Epithelial cell of proximal tubule (primary cell): Measurements from ENCODE around the gene C16orf92. TPM values are rescaled to one million over a fixed set of nuclear protein-coding genes. Genes with fewer than 3 reads are reported as not detected.

Source experiments
- DNase-seq: peaks from one replicate; pipeline ENCODE4 v3.0.0-alpha.2; 2011; ENCODE audit warnings: low read depth
- H3K4me3 ChIP-seq: 2 replicates; pipeline ENCODE4 v1.5.1; 2011; ENCODE audit warnings: low read depth, mild to moderate bottlenecking, low read length
- total RNA-seq: library from RNA; depleted of rRNA; stranded (reverse); fragments of >200 nt; gene quantifications from 2 replicates; pipeline ENCODE4 v1.2.3, GENCODE V29; 2015
- TF ChIP-seq, protein P1 (sequence below): conservative IDR thresholded peaks from 2 replicates; pipeline ENCODE4 v1.5.1; 2012; ENCODE audit warnings: low read depth, mild to moderate bottlenecking, low read length

Gene C16orf92
- total RNA-seq, 1 donor from 2014 or later: not detected

DNA sequence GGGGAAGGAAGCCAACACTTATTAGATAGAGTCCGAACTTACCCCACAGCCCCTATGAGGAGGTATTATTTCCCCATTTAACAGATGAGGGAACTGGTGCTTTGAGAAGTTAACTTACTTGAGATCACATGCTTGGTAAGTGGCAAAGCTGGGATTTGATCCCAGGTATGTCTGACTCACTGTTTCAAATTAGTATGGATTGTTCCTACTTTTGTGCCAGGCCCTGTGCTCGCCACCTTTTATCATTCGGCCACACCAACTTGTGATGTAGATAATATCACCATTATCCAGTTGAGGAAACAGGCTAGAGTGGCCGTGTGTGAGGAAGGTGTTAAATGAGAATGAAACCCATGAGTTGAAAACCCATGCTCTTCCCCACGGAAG is 38.2 kb upstream of the C16orf92 start:
- no peak for DNase-seq
- no peak overlapping the region for H3K4me3 ChIP-seq
- TF ChIP-seq, protein P1, sequence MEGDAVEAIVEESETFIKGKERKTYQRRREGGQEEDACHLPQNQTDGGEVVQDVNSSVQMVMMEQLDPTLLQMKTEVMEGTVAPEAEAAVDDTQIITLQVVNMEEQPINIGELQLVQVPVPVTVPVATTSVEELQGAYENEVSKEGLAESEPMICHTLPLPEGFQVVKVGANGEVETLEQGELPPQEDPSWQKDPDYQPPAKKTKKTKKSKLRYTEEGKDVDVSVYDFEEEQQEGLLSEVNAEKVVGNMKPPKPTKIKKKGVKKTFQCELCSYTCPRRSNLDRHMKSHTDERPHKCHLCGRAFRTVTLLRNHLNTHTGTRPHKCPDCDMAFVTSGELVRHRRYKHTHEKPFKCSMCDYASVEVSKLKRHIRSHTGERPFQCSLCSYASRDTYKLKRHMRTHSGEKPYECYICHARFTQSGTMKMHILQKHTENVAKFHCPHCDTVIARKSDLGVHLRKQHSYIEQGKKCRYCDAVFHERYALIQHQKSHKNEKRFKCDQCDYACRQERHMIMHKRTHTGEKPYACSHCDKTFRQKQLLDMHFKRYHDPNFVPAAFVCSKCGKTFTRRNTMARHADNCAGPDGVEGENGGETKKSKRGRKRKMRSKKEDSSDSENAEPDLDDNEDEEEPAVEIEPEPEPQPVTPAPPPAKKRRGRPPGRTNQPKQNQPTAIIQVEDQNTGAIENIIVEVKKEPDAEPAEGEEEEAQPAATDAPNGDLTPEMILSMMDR: no peak

DNA sequence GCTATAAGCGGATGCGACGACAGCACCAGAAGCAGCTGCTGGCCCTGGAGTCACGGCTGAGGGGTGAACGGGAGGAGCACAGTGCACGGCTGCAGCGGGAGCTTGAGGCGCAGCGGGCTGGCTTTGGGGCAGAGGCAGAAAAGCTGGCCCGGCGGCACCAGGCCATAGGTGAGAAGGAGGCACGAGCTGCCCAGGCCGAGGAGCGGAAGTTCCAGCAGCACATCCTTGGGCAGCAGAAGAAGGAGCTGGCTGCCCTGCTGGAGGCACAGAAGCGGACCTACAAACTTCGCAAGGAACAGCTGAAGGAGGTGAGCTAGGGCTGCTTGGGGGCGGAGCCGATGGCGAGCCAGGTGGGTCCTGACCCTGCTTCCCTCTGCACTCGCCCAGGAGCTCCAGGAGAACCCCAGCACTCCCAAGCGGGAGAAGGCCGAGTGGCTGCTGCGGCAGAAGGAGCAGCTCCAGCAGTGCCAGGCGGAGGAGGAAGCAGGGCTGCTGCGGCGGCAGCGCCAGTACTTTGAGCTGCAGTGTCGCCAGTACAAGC is 37.7 kb upstream of the C16orf92 start:
- no peak overlapping the region for H3K4me3 ChIP-seq
- TF ChIP-seq, protein P1: no peak
- no peak for DNase-seq

DNA sequence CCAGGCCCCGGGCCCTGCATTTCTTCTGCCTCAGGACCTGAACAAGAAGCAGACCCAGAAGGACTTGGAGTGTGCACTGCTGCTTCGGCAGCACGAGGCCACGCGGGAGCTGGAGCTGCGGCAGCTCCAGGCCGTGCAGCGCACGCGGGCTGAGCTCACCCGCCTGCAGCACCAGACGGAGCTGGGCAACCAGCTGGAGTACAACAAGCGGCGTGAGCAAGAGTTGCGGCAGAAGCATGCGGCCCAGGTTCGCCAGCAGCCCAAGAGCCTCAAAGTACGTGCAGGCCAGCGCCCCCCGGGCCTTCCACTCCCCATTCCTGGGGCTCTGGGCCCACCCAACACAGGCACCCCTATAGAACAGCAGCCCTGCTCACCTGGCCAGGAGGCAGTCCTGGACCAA is 36.8 kb upstream of the C16orf92 start:
- TF ChIP-seq, protein P1: no peak
- DNase-seq: no peak
- no peak overlapping the region for H3K4me3 ChIP-seq

DNA sequence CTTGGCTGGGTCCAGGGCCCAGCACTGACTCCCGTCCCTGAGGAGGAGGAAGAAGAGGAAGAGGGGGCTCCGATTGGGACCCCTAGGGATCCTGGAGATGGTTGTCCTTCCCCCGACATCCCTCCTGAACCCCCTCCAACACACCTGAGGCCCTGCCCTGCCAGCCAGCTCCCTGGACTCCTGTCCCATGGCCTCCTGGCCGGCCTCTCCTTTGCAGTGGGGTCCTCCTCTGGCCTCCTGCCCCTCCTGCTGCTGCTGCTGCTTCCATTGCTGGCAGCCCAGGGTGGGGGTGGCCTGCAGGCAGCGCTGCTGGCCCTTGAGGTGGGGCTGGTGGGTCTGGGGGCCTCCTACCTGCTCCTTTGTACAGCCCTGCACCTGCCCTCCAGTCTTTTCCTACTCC is 36.1 kb upstream of the C16orf92 start:
- DNase-seq: no peak
- no peak overlapping the region for H3K4me3 ChIP-seq
- TF ChIP-seq, protein P1: no peak

DNA sequence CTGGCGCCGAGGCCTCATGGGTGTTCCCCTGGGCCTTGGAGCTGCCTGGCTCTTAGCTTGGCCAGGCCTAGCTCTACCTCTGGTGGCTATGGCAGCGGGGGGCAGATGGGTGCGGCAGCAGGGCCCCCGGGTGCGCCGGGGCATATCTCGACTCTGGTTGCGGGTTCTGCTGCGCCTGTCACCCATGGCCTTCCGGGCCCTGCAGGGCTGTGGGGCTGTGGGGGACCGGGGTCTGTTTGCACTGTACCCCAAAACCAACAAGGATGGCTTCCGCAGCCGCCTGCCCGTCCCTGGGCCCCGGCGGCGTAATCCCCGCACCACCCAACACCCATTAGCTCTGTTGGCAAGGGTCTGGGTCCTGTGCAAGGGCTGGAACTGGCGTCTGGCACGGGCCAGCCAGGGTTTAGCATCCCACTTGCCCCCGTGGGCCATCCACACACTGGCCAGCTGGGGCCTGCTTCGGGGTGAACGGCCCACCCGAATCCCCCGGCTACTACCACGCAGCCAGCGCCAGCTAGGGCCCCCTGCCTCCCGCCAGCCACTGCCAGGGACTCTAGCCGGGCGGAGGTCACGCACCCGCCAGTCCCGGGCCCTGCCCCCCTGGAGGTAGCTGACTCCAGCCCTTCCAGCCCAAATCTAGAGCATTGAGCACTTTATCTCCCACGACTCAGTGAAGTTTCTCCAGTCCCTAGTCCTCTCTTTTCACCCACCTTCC is 35.5 kb upstream of the C16orf92 start:
- TF ChIP-seq, protein P1: no peak
- no peak for DNase-seq
- H3K4me3 ChIP-seq: no peak overlapping the region

DNA sequence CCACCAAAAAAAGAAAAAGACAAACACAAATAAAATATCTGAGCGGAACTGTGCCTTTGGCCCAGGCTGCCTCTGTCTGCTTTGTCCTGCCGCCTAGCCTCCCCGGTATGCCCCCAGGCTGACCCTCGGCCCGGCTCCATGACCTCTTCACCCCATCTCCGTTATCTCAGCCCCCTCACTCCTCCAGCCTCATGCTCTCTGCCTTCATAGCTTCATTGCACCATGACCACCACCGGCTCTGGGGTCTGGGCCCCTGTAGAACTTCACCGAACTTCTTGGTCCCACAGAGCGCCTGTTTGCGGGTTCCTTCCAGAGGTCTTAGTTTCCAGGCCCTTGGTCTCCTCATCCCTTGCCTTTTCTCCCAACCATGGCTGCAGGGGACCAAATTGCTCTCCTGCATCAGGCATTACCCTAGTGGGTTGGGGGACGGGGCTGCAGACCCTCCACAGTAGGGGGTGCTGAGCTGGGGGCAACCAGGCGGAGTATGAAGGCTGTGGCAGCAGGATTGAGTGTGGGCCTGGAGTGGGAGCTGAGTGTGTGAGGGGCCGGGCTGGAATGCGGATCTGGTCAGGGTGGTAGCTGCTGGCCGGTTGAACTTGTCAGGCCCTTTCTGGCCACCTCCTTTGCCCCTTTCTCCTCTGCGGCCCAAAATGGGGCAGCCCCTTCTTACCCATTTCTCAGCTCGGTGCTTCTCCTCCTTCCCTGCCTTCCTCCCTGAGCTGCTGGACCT is 34.5 kb upstream of the C16orf92 start:
- H3K4me3 ChIP-seq: no peak overlapping the region
- TF ChIP-seq, protein P1: no peak
- no peak for DNase-seq
